Measurements from ENCODE around the gene FSTL5.

GRCh38 chr4:161345741-161346140 is 818.1 kb downstream of the FSTL5 start:
- TF ChIP-seq POLR2AphosphoS5 (IDR thresholded peaks at IDR 0.05; ENCODE audit: borderline replicate concordance, low read depth, low read length), result no peak
- no peak for TF ChIP-seq EZH2 (IDR thresholded peaks at IDR 0.05)
